Dermis blood vessel endothelial cell (primary cell): ENCODE measurements around the gene PREX1. TPM values are rescaled to one million over a fixed set of nuclear protein-coding genes. Genes with fewer than 3 reads are reported as not detected.

ENCODE experiments used
- DNase-seq: peaks from one replicate; pipeline ENCODE4 v3.0.0; 2010
- total RNA-seq: library from RNA; depleted of rRNA; stranded (reverse); fragments of >200 nt; gene quantifications from 2 replicates; pipeline ENCODE4 v1.2.3, GENCODE V29; 2014

The PREX1 gene
- total RNA-seq, 1 donor from 2014 or later: 63.1 TPM

- no peak for DNase-seq
Observed at GRCh38 chr20:48808382-48809034, 19.3 kb downstream of the PREX1 start.

GRCh38 chr20:48807586-48808381 lies 20.0 kb downstream of the PREX1 start:
- no peak for DNase-seq

GRCh38 chr20:48807051-48807450 lies 20.7 kb downstream of the PREX1 start:
- no peak for DNase-seq

- DNase-seq: no peak
Observed at GRCh38 chr20:48805716-48806115, 22.1 kb downstream of the PREX1 start.

- no peak for DNase-seq
Observed at GRCh38 chr20:48805286-48805685, 22.5 kb downstream of the PREX1 start.

- DNase-seq: peak; percentile 47
Observed at GRCh38 chr20:48804300-48804980, 23.4 kb downstream of the PREX1 start.

GRCh38 chr20:48803176-48804053 lies 24.4 kb downstream of the PREX1 start:
- no peak for DNase-seq

- DNase-seq: no peak
Observed at GRCh38 chr20:48802647-48803046, 25.2 kb downstream of the PREX1 start.

- DNase-seq: no peak
Observed at GRCh38 chr20:48802216-48802615, 25.6 kb downstream of the PREX1 start.

- DNase-seq: no peak
Observed at GRCh38 chr20:48801197-48801596, 26.6 kb downstream of the PREX1 start.

GRCh38 chr20:48800177-48800576 lies 27.6 kb downstream of the PREX1 start:
- DNase-seq: no peak

- DNase-seq: no peak
Observed at GRCh38 chr20:48799328-48800105, 28.3 kb downstream of the PREX1 start.

GRCh38 chr20:48797850-48798747 lies 29.7 kb downstream of the PREX1 start:
- DNase-seq: no peak

GRCh38 chr20:48797275-48797825 lies 30.4 kb downstream of the PREX1 start:
- no peak for DNase-seq

- no peak for DNase-seq
Observed at GRCh38 chr20:48795732-48796131, 32.1 kb downstream of the PREX1 start.

GRCh38 chr20:48794816-48795457 lies 32.9 kb downstream of the PREX1 start:
- no peak for DNase-seq

- peak; percentile 20 for DNase-seq
Observed at GRCh38 chr20:48794360-48794759, 33.4 kb downstream of the PREX1 start.

GRCh38 chr20:48793776-48794175 lies 34.0 kb downstream of the PREX1 start:
- no peak for DNase-seq

GRCh38 chr20:48791666-48792071 lies 36.1 kb downstream of the PREX1 start:
- DNase-seq: peak; percentile 67

- peak; percentile 33 for DNase-seq
Observed at GRCh38 chr20:48791014-48791413, 36.8 kb downstream of the PREX1 start.
